Measurements from ENCODE around the gene PRR29. TPM values are rescaled to one million over a fixed set of nuclear protein-coding genes. Genes with fewer than 3 reads are reported as not detected.

Gene PRR29
- 0.10 TPM in 1 of 2 replicates, not detected in the other for total RNA-seq (2014; rRNA removed; shearing (Covaris generic))

GRCh38 chr17:63998050-63998720 lies at the start of gene PRR29:
TSS of gene PRR29 (plus strand) at chr17:63998351. CDS start at chr17:63998365, 14 bp downstream.
- peak; percentile 53 for DNase-seq (ENCODE audit: low spot score)

GRCh38 chr17:63948521-63948920 lies 49.6 kb upstream of the PRR29 start:
- DNase-seq (ENCODE audit: low spot score) = no peak

GRCh38 chr17:63949576-63950250 lies 48.4 kb upstream of the PRR29 start:
- no peak for DNase-seq (ENCODE audit: low spot score)

DNA sequence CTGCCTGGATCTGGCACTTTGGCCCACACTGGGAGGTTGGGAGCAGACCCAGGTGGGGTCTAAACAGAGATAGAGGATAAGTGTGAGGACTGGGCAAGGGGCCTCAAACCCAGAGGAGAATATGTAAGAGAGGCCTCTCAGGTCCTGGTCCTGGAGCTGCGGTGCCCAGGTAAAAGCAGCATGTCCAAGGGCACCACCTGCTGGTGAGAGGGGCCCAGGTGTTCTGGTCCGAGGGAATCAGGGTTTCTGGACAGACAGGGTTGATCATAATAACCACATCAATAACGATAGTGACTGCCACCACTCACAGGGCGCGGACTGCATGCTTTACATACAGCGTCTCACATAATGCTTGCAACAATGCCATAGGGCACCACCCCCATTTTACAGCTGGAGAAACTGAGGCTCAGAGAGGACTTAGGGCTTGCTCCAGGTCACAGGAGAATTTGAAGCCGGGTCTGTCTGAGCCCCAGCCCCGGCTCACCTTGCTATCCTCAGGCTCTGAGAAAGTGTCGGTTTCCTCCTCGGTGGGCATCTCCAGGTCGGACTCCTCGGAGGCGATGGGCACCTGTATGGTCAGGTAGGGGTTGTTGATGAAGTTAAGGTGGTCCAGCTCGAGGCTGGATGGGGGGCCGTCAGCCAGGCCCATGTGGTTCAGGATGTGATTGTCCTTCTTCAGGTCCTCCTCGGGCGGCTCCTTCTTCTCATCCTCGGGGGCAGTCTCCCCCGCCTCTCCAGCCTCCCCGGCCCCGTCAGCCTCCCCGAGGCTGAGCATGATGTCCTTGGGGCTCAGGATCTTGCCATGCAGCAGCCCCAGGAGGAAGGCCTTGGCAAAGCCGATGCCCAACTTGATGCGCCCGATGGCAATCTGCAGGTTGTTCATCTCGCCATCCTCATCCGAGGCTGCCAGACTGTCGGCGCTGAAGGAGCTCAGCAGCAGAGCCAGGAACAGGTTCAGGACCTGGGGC lies 46.9 kb upstream of the PRR29 start:
- peak; percentile 84 for DNase-seq (ENCODE audit: low spot score)

- DNase-seq (ENCODE audit: low spot score) = no peak
Measured at GRCh38 chr17:63954402-63955063, 43.6 kb upstream of the PRR29 start.

- no peak for DNase-seq (ENCODE audit: low spot score)
Measured at GRCh38 chr17:63955232-63955631, 42.9 kb upstream of the PRR29 start.

DNA sequence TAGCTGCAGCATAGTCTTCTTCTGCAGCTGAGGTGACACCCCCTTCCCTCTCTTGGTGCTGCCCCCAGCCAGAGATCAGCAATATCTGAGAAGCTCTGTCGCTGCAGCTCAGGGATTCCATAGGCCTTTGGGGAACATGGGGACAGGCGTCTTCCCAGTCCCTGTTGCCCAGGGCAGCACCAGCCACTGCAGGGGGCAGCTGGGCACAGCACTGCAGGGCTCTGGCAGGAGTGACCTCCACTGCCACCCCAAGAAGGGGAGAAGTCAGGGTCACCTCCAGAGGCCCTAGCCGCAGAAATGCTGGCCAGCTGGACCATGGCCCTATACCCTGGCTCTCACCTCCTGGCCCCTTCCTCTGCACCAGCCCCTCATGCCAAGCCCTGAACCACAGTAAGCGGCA lies 42.4 kb upstream of the PRR29 start:
- DNase-seq (ENCODE audit: low spot score) = no peak

- DNase-seq (ENCODE audit: low spot score) = no peak
Measured at GRCh38 chr17:63956296-63956920, 41.7 kb upstream of the PRR29 start.

DNA sequence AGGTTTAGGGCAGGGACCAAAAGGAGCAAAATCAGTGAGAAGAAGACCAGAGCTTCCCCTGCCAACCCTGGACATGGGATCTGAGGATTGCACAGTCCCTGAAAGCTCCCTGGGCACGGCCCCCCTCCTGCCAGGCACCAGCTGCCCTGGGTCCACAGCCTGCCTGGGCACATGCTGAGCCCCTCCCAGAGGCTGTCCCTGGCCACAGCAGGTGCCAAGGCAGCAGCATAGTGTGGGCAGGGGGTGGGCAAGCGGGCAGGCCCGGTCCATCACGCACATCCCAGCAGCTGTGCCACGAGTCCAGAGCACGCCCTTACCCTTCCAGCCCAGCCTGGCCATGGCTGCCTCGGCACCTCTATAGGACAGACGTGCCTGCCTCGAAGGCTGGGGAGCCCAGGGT lies 38.1 kb upstream of the PRR29 start:
- no peak for DNase-seq (ENCODE audit: low spot score)

GRCh38 chr17:63960430-63960829 lies 37.7 kb upstream of the PRR29 start:
- no peak for DNase-seq (ENCODE audit: low spot score)

GRCh38 chr17:63961355-63962212 lies 36.6 kb upstream of the PRR29 start:
- DNase-seq (ENCODE audit: low spot score) = peak; percentile 32

DNA sequence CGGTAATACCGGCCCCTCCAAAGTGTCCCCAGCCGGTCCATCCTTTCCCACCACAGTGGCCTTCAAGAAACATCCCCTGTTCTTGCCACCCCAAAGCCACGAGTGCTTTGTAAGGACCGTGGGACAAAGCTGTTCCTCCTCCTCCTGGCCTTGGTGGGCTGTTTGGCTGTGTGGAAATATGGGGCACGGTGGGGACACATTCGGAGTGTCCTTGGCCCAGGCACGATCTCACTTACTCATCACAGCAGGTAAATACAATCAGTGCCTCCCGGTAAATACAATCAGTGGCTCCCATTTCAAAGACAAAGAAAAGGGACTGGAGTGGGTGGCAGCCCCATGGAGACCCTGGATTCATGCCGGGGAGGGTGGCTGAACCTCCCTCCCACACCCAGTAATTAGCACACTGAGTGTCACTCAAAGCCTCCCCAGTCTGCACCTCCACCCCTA lies 35.8 kb upstream of the PRR29 start:
- no peak for DNase-seq (ENCODE audit: low spot score)

DNA sequence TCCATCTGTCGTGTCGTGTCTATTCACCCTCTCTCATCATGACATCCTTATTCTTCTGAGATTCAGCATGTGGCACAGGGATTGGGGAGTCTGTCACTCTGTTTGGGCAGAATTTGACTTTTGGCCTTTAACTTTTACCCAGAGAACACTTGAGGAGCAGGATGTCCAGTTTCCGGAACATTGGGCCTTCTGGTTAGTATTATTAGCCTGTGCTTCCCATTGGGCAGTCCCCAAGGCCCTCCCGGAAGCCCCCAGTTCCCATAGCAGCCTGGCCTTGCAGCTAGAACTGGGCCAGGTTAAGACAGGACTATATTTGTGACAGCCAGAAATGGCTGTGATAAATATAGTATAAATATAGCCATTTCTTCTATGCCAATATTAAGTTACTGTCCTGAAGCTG lies 35.0 kb upstream of the PRR29 start:
- no peak for DNase-seq (ENCODE audit: low spot score)

DNA sequence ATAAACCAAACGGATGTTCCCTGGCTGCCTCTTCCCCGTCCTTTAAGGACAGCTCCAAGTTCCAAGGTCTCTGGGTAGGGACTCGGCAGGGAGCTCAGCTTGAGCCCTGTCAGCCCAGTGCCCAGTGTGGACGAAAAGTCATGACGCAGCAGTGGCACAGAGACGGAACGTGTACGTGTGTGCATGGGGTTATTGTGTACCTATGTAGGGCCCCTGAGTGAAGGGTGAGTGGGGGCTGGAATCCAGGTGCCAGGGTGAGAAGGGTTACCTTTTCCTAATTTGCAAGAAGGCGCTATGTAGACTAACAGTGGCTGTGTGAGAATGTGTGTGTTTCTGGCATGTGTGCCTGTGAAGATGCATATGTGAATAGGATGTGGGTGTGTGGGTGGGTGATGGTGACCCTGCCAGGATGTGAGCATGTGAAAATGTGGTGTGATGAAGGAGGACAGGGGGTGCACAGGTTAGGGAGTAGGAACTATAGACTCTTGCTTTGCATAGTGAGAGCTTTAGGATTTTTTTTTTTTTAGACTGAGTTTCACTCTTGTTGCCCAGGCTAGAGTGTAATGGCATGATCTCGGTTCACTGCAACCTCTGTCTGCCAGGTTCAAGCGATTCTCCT lies 31.4 kb upstream of the PRR29 start:
- no peak for DNase-seq (ENCODE audit: low spot score)

GRCh38 chr17:63967953-63968352 lies 30.2 kb upstream of the PRR29 start:
- DNase-seq (ENCODE audit: low spot score) = no peak

DNA sequence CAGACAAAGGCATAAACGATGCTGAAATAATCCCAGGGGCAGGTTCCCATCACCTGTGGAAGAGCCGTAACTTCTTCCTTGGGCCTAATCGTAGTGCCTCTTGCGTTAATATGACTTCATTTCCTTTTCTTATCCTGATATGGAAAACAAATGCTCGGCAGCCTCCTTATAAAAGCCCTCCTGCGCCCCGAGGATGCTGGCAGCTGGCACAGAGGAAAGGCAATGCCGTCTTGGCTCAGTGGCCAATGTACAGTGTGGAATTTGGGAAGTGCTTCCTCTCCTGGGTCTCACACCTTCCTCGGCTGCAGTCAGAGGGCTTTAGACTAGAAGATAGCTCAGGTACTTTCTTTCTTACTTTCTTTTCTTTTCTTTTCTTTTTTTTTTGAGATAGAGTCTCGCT lies 28.9 kb upstream of the PRR29 start:
- no peak for DNase-seq (ENCODE audit: low spot score)

DNA sequence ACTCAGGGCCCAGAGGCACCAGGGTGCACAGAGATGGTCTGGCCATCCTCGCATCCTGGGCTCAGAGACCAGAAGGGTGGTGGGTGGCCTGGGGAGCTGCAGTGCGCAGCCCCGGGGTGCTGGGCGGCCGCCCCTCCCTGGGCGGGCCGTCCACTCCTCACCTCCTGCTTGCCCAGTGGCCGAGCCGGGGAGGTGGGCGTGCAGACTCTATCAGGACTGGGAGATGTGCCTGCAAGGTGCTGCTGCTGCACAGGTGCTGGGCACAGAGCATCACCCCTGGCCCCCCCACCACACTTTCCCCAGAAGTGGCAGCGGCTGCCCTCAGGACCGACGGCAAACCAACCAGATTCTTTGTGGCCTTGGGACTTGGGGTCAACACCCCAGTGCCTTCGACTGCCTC lies 25.4 kb upstream of the PRR29 start, which contains the start of gene SCN4A:
SCN4A (minus strand) TSS at position 123 of the 400 bp plus-strand sequence; CDS start at position 46, 77 bp downstream.
- DNase-seq (ENCODE audit: low spot score) = no peak

- no peak for DNase-seq (ENCODE audit: low spot score)
Measured at GRCh38 chr17:63973247-63973646, 24.9 kb upstream of the PRR29 start.

DNA sequence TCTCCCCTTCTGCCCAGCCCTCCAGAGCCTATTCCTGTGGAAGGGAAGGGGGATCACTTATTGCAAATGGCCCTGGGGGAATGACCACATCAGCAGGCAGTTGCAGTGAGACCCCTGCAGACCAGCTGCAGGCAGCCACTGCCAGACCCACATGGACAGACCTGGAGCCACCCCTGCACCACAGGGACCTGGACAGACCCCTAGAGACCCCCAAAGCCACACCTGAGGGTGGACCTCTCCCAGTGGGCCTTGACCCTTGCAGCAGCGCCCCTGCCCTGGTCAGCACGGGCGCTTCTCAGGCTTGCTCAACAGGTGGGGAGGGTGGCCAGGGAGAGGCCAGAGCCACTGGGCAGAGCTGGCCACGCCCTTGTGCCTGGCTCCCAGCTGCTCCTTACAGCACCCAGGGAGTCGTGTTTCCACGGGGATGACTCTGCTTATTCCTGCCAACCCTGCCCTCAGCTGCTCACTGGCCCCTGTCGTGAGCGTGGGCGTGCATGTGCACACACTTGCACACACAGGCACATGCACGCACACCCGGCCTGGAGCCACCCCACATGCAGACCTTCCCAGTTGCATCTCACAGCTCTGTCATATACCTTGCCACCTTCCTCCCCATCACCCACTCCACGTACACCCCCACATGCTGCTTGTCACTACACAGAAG lies 24.1 kb upstream of the PRR29 start:
- no peak for DNase-seq (ENCODE audit: low spot score)
